Measurements from ENCODE around the gene KCNAB3.
A peak's percentile ranks its signal among the peaks of the same experiment; 100 is the strongest.

KCNAB3 gene

DNA sequence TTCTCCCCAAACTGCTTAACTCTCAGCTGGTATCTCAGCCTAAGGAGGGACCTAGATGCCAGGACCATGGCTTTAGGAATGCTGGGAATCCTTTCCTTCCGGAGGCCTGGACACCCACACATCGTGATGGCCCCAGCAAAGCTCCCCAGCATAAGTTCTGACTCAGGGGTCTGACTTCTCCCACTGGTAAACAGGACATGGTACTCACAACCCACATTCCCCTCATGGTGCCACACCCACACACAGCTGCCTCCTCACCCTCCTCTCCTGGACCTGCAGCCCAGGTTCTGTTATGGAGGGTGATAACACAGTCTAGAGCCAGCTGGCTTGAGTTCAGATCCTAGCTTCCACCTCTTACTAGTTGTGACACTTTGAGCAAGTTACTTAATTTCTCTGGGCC lies 12.8 kb downstream of the KCNAB3 start:
- CTCF ChIA-PET: interaction anchor here (0.6 to 1.3 kb wide), 3 partner anchors 14 to 157 kb away, joined by 3 read pairs; no protein-coding TSS in a partner anchor
- POLR2A ChIA-PET (ENCODE audit: low non-redundant PET): no interaction called here
- H3K27ac ChIP-seq: peak overlapping the region; percentile 96
- DNase-seq (ENCODE audit: low spot score): peak; percentile 9
- TF ChIP-seq, protein P1, sequence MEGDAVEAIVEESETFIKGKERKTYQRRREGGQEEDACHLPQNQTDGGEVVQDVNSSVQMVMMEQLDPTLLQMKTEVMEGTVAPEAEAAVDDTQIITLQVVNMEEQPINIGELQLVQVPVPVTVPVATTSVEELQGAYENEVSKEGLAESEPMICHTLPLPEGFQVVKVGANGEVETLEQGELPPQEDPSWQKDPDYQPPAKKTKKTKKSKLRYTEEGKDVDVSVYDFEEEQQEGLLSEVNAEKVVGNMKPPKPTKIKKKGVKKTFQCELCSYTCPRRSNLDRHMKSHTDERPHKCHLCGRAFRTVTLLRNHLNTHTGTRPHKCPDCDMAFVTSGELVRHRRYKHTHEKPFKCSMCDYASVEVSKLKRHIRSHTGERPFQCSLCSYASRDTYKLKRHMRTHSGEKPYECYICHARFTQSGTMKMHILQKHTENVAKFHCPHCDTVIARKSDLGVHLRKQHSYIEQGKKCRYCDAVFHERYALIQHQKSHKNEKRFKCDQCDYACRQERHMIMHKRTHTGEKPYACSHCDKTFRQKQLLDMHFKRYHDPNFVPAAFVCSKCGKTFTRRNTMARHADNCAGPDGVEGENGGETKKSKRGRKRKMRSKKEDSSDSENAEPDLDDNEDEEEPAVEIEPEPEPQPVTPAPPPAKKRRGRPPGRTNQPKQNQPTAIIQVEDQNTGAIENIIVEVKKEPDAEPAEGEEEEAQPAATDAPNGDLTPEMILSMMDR (conservative IDR thresholded peaks at IDR 0.05; ENCODE audit: low read depth): no peak

DNA sequence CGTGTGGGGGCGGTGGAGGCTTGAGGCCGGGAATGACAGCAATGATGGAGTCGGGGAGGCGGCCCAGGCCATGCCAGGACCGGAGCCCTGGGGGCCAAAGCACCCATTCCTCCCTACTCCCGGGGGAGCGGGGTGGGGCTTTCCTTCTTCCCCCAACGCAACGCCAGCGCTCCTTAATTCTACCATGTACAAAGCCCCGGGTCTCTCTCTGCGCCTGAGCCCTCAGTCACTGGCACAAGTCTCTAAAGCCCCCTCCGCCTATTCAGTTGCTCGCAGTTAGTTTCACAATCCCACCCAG lies 13.3 kb downstream of the KCNAB3 start:
- CTCF ChIA-PET: interaction anchor here (1.4 kb wide), 1 partner anchor 81 kb away, joined by 4 read pairs; no protein-coding TSS in a partner anchor
- POLR2A ChIA-PET (ENCODE audit: low non-redundant PET): interaction anchor here (0.6 kb wide), 1 partner anchor 229 kb away, joined by 5 read pairs; the partner anchor contains the start of genes TP53 and WRAP53
- DNase-seq (ENCODE audit: low spot score): no peak
- peak overlapping the region; percentile 96 for H3K27ac ChIP-seq
- TF ChIP-seq, protein P1 (conservative IDR thresholded peaks at IDR 0.05; ENCODE audit: low read depth): no peak

DNA sequence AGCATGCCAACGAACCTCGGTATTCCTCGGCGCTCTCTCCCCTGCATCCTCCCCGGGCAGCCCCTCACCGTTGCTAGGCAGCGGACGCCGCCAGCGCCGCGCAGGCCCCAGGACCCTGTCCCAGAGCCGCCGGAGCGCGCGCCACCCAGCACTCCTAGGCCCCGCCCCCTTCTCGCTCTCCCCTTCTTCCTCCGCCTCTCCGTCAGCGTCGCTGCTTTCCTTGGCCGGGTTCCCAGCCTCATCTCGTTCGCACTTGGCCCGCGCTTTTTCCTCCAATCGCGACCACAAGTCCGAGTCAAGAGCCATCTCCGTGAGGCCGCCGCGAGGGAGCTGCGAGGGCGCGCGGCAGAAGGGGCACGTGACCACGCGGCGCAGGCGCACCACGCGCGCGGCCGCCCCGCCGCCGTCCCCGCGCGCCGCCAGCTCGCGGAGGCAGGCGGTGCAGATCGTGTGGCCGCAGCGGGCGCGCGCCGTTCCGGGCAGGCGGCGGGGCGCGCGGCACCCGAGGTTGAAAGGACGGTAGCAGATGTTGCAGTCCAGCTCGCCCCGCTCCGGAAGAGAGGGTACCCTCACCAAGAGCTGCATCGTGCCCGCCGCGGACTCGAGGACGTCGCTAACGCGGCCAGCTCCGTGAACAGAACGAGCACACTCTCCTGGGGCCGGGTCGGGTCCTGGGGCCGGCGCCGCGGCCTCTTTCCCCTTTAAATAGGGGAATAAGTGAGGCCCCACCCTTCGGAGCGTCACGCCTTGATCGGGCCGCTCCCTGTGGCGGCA lies 13.9 kb downstream of the KCNAB3 start, which contains the start of gene RNF227:
Gene RNF227 (minus strand): TSS at position 679 of the 774 bp plus-strand sequence. CDS start 94 bp downstream, at position 585.
- peak within 1 kb of the TSS; percentile 96 for H3K27ac ChIP-seq
- POLR2A ChIA-PET (ENCODE audit: low non-redundant PET): interaction anchor here (0.6 to 1.1 kb wide), 3 partner anchors 14 to 228 kb away, joined by 3 to 5 read pairs (median 5); partner anchors contain the start of genes CNTROB, KCNAB3, TP53 and TRAPPC1
- CTCF ChIA-PET: interaction anchor here (1.0 to 1.6 kb wide), 3 partner anchors 17 to 126 kb away, joined by 4 to 6 read pairs (median 6); partner anchors contain the start of gene CNTROB
- TF ChIP-seq, protein P1 (conservative IDR thresholded peaks at IDR 0.05; ENCODE audit: low read depth): no peak
- peak; percentile 69 for DNase-seq (ENCODE audit: low spot score)

GRCh38 chr17:7915179-7915610 lies 14.5 kb downstream of the KCNAB3 start:
- DNase-seq (ENCODE audit: low spot score): peak; percentile 33
- TF ChIP-seq, protein P1 (conservative IDR thresholded peaks at IDR 0.05; ENCODE audit: low read depth): no peak
- POLR2A ChIA-PET (ENCODE audit: low non-redundant PET): interaction anchor here (0.9 to 1.1 kb wide), 2 partner anchors 14 to 17 kb away, joined by 3 to 5 read pairs; partner anchors contain the start of genes CNTROB, KCNAB3 and TRAPPC1
- CTCF ChIA-PET: interaction anchor here (0.6 to 1.6 kb wide), 4 partner anchors 17 to 142 kb away, joined by 3 to 6 read pairs (median 5); partner anchors contain the start of gene CNTROB
- H3K27ac ChIP-seq: peak overlapping the region; percentile 96

DNA sequence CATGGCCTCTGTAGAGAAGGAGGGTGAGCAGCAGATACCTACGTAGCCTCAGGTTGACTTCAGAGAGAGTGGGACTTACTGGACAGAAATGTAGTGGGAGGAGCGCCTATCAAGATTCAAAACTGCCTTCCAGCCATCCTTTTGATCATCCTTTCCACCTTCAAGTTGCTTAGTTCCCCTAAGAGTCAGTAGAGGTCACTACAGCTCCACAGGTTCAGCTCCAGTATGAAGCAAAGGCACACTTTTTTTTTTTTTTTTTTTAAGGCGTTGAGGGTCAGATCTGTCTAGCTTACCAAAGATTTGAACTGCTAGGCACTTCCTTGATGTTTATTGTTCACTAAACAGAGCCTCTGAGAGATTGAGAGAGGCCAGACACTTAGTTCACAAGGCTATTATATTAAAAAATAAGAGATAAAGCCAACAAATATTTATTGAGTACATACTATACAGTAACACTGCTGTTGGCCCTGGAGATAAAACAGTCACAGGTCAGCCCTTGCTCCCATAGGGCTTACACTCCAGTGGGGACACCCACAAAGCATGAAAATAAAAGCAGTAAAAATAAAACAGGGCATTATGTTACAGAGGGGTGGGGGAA lies 16.6 kb downstream of the KCNAB3 start:
- peak; percentile 61 for DNase-seq (ENCODE audit: low spot score)
- CTCF ChIA-PET: interaction anchor here (0.6 to 2.5 kb wide), 10 partner anchors 14 to 478 kb away, joined by 3 to 31 read pairs (median 4); no protein-coding TSS in a partner anchor
- no peak overlapping the region for H3K27ac ChIP-seq
- TF ChIP-seq, protein P1 (conservative IDR thresholded peaks at IDR 0.05; ENCODE audit: low read depth): peak; percentile 79
- POLR2A ChIA-PET (ENCODE audit: low non-redundant PET): interaction anchor here (0.6 to 0.8 kb wide), 3 partner anchors 16 to 76 kb away, joined by 4 to 5 read pairs (median 4); no protein-coding TSS in a partner anchor

DNA sequence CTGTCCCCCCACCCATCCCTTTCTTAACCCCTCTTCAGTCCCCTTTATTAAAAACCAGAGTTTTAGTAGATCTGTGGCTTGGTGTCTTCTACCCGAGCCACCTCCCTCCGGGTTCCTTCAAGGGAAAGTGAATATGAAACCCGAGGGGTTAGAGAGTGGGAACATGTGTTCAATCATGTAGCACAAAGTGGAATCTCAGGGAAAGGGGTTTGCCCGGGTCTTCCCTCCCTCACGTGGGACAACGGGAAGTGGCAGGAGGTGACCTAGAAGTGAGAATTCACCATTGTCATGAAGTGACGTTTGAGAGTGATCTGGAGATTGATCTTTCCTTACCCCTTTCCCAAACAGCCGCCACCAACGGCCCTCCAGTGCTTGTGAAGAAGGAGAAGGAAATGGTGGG lies 18.5 kb downstream of the KCNAB3 start:
- H3K27ac ChIP-seq: peak overlapping the region; percentile 28; the same call in 1 of the 2 replicates
- TF ChIP-seq, protein P1 (conservative IDR thresholded peaks at IDR 0.05; ENCODE audit: low read depth): no peak
- ChIA-PET CTCF (interaction anchor here (0.5 to 1.4 kb wide), 3 partner anchors 22 to 130 kb away, joined by 3 to 4 read pairs (median 4); partner anchors contain the start of gene CHD3), POLR2A (ENCODE audit: low non-redundant PET) (interaction anchor here (0.6 kb wide), 1 partner anchor 27 kb away, joined by 6 read pairs; no protein-coding TSS in a partner anchor)
- no peak for DNase-seq (ENCODE audit: low spot score)

Measured in RWPE1 (cell line).